Esophagus (tissue), 2 donors: ENCODE results near the gene COPS2. TPM values are rescaled to one million over a fixed set of nuclear protein-coding genes. Genes with fewer than 3 reads are reported as not detected.

Experiments used
- H3K27ac ChIP-seq, 2 donors: one replicate each; pipeline ENCODE4 v1.5.1; 2013; ENCODE audit warnings: low read depth in 2 of 2, mild to moderate bottlenecking in 2 of 2, inconsistent platforms in 1 of 2, low read length in 1 of 2, moderate library complexity in 1 of 2
- H3K27me3 ChIP-seq, 2 donors: one replicate each; pipeline ENCODE4 v1.6.1; 2013; ENCODE audit warnings: low read length in 2 of 2, control low read depth in 1 of 2, mild to moderate bottlenecking in 1 of 2; ENCODE audit not compliant: insufficient read depth in 2 of 2, control insufficient read depth in 1 of 2
- H3K36me3 ChIP-seq, 2 donors: one replicate each; pipeline ENCODE4 v1.6.1; 2013; ENCODE audit warnings: low read length in 1 of 2; ENCODE audit not compliant: control insufficient read depth in 2 of 2, insufficient read depth in 2 of 2
- H3K4me1 ChIP-seq, 2 donors: one replicate each; pipeline ENCODE4 v1.6.1; 2013; ENCODE audit warnings: low read length in 1 of 2; ENCODE audit not compliant: control insufficient read depth in 2 of 2, insufficient read depth in 2 of 2
- H3K4me3 ChIP-seq, 2 donors: one replicate each; pipeline ENCODE4 v1.5.1; 2013; ENCODE audit warnings: low read length in 2 of 2, mild to moderate bottlenecking in 2 of 2, low read depth in 1 of 2, moderate library complexity in 1 of 2
- H3K9me3 ChIP-seq, 2 donors: one replicate each; pipeline ENCODE4 v1.6.1; 2013; ENCODE audit warnings: mild to moderate bottlenecking in 2 of 2, low read depth in 1 of 2, low read length in 1 of 2, moderate library complexity in 1 of 2; ENCODE audit not compliant: control insufficient read depth in 2 of 2, insufficient read depth in 1 of 2
- WGBS, 2 donors: extraction: QIAGEN DNeasy Blood & Tissue Kit; methylation state at CpG; one replicate each; pipeline ENCODE4 v1.1.7; 2013; 5-methylcytosine and 5-hydroxymethylcytosine counted together
- polyA plus RNA-seq, 2 donors: library from polyadenylated mRNA; stranded (reverse); fragments of 200-250 nt; gene quantifications; one replicate each; pipeline ENCODE4 v1.2.3, GENCODE V29; 2013
- donor health status: healthy with polysubstance abuse.
- donor health status: Bipolar disorder and iron deficiency.

The COPS2 gene
- polyA plus RNA-seq, 2 donors, result 35.8 to 44.1 TPM

DNA sequence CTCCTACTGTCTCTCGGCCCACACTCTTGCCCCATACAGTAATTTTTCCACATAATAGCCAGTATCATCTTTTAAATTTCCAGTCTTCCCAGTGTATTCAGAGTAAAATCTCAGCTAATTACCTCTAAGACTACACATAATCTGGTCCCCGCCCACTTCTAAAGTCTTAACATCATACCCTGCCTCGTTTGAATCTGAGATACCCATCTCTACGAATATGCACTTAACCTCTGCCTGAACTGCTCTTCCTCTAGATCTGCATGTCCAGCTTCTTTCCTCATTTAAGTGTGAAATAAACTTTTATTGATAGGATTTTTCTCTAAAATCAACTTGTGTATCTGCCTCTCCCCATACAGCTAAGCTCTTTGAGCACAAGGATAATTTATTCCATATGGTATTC is 34.6 kb downstream of the COPS2 start:
- 75 to 80% methylated on average over 4 of the region's 4 CpGs for WGBS, 2 donors
- Histone ChIP-seq H3K36me3 (no peaks in the 10 kb centered on the region), H3K4me1 (no peaks in the 10 kb centered on the region), H3K27ac (no peak overlapping the region), H3K9me3 (no peaks in the 10 kb centered on the region), H3K4me3 (no peak overlapping the region), H3K27me3 (no peaks in the 10 kb centered on the region)

DNA sequence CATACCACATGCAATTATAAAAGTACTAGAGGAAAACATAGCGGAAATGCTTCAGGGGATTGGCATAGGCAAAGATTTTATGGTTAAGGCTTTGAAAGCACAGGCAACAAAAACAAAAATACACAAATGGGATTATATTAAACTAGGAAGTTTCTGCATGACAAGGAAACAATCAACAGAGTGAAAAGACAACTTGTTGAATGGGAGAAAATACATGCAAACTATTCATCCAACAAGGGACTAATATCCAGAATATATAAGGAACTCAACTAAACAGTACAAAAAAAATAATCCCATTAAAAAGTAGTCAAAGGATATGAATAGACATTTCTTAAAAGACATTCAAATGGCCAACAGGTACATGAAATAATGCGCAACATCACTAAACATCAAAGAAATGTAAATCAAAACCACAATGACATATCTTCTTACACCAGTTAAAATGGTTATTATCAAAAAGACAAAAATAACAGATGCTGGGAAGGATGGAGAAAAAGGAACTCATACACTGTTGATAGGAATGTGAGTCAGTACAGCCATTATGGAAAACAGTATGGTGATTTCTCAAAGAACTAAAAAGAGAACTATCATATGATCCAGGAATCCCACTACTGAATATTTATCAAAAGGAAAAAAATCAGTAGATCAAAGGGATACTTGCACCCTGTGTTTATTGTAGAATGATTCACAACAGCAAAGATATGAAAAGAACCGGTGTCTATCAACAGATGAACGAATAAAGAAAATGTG is 39.1 kb downstream of the COPS2 start:
- Histone ChIP-seq H3K27ac (no peak overlapping the region), H3K4me1 (no peaks in the 10 kb centered on the region), H3K4me3 (no peak overlapping the region), H3K27me3 (no peaks in the 10 kb centered on the region), H3K9me3 (no peaks in the 10 kb centered on the region), H3K36me3 (no peaks in the 10 kb centered on the region)
- 95 to 97% methylated on average over 4 of the region's 4 CpGs for WGBS, 2 donors

DNA sequence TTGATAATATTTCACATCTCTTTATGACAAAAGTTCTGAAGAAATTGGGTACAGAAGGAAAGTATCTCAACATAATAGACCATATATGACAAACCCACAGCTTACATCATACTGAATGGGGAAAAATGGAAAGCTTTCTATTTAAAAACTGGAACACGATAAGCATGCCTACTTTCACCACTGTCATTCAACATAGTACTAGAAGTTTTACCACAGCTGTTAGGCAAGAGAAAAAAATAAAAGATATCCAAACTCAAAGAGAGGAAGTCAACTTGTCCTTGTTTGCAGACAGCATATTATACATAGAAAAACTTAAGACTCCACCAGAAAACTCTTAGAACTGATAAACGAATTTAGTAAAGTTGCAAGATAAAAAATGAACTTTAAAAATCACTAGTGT is 40.3 kb downstream of the COPS2 start:
- peaks cover 0 to 7% of the 10 kb centered on the region in 2 donors for H3K36me3 ChIP-seq
- no peak overlapping the region for H3K27ac ChIP-seq
- H3K4me3 ChIP-seq, result no peak overlapping the region
- WGBS, 2 donors, result 88 to 93% methylated on average over 2 of the region's 2 CpGs
- H3K9me3 ChIP-seq, result no peaks in the 10 kb centered on the region
- no peaks in the 10 kb centered on the region for H3K4me1 ChIP-seq
- H3K27me3 ChIP-seq, result no peaks in the 10 kb centered on the region

DNA sequence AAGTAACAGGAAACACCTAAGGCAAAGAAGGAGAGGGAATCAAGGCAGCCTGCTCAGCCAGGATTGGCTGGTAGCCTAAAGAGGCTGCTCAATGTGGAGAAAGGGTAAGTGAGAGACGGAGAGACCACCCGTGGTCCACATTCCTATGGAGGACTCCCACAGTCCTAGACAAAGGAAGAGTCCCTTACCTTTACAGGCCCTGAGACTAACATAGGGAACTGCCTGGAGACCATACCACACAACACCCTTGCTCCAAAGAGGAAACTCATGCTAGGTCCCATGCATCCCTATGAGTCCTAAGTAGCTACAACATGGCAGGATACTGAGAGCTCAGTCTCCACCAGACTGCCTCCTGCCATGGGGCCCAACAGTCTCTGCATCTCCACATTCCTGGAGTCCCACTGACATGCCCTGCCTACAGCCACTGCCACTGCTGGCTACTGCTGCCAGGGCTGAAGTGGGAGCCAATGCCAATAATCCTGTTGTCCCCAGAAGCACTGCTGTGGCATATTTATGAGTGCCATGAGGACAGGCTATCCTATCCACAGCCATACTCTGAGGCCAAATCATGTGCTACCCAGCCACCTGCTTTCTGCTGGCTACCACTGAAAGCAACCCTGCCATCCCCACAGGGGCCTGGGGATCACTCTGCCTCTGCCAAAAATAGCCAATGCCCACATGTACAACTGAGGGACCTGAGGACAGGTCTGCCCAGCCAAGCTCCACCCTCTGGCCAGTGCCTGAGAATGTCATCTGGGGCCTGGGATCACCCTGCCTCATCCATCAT is 45.0 kb downstream of the COPS2 start:
- H3K27ac ChIP-seq, result no peak overlapping the region
- H3K27me3 ChIP-seq, result no peaks in the 10 kb centered on the region
- no peak overlapping the region for H3K4me3 ChIP-seq
- WGBS, 2 donors, result 84 to 92% methylated on average over 2 of the region's 2 CpGs
- H3K4me1 ChIP-seq, result no peaks in the 10 kb centered on the region
- peaks cover 0 to 8% of the 10 kb centered on the region in 2 donors for H3K36me3 ChIP-seq
- no peaks in the 10 kb centered on the region for H3K9me3 ChIP-seq

DNA sequence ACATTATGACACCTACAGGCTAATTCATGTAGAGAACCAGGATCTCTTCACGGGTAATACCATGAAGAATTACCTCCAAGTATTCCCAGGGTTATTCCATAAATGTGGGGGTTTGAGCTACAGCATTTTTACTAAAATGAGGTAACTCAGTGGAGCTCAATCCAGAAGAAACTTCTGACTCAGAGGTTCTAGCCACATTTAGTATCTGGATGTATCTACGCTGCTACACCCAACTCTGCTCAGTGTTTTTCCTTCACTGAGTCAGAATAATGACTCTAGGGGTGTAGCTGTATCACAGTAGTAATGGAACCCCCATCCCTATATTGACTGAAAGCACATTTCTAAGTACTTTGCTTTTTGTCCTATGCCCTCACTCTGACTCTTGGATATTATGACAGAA is 52.4 kb downstream of the COPS2 start:
- Histone ChIP-seq H3K27ac (no peak overlapping the region), H3K4me1 (no peaks in the 10 kb centered on the region), H3K4me3 (no peak overlapping the region), H3K9me3 (no peaks in the 10 kb centered on the region), H3K36me3 (peaks cover 0 to 3% of the 10 kb centered on the region in 2 donors), H3K27me3 (no peaks in the 10 kb centered on the region)
- 71 to 92% methylated on average over 2 of the region's 2 CpGs for WGBS, 2 donors

DNA sequence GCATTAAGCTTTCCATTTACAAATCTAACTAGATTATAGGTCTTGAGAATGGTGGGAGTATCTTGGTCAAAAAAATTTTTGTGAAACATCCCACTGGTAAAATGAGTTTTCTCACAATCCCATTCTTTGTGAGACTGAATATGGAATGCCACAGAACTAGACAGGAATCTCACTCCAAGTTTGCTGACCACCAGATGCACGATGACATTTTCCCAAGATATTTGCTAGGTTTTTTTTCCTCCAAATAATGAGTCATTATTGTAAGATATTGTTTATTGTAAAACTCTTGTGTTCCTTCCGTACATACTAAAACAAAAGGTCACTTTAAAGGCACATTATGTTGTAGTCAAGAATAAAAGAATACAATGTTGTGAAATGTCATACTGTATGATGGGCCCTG is 53.9 kb downstream of the COPS2 start:
- Histone ChIP-seq H3K4me1 (no peaks in the 10 kb centered on the region), H3K36me3 (peaks cover 0 to 3% of the 10 kb centered on the region in 2 donors), H3K9me3 (no peaks in the 10 kb centered on the region), H3K4me3 (no peak overlapping the region), H3K27ac (no peak overlapping the region), H3K27me3 (no peaks in the 10 kb centered on the region)
- WGBS, 2 donors, result 84% methylated on average over 2 of the region's 2 CpGs

DNA sequence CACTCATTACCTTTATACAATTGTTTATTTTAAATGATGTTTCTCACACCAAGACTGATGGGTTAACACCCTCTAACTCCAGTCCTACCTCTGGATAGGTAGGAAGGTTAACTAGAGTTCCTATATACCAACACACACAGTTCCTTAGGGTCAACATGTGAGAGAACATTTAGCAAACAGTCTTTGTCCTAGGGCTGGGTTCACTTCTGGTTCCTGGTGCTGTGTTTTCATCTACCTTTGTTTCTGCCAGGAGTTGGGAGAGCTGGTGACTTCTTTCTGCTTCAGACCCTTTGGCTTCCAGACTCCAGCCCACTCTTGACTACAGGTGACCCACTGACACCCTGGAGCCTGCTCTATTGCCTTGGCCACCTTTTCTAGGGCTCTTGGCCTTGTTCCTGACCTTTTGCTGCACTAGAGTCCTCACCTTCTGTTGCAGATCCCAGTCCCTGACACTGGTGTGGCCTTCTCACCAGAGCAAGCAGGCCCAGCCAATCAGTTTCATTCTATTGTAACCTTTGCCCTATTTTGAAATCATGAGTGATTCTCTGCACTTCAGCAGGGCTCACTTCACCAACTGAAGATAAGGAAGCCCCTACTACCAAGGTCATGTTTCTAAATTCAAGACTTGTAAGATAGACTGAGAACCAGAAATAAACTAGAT is 59.2 kb downstream of the COPS2 start:
- H3K4me1 ChIP-seq, result no peaks in the 10 kb centered on the region
- H3K4me3 ChIP-seq, result no peak overlapping the region
- H3K27me3 ChIP-seq, result no peaks in the 10 kb centered on the region
- peaks cover 0 to 3% of the 10 kb centered on the region in 2 donors for H3K36me3 ChIP-seq
- H3K27ac ChIP-seq, result no peak overlapping the region
- H3K9me3 ChIP-seq, result no peaks in the 10 kb centered on the region

DNA sequence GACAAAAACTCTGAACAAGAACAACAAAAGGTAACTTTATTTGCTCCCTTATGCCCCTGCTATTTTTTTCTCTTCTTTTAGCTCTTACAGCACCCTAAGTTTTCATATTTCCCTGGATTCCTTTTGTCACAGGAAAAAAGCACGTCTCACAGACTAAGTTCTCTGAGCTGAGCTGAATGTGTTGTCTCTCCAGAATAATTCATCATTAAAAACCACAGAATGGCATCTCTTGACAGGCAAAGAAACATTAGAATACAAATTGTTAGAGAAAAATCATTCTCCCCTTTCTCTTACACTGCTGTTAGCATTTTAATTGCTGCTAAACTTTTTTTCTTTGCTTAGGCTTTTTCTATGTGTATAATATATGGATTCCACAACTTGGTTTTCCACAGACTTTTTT is 60.5 kb downstream of the COPS2 start:
- Histone ChIP-seq H3K27me3 (no peaks in the 10 kb centered on the region), H3K9me3 (no peaks in the 10 kb centered on the region), H3K4me3 (no peak overlapping the region), H3K4me1 (no peaks in the 10 kb centered on the region), H3K36me3 (no peaks in the 10 kb centered on the region), H3K27ac (no peak overlapping the region)
- WGBS, 2 donors, result 56 to 60% methylated on average over 1 of the region's 1 CpG

DNA sequence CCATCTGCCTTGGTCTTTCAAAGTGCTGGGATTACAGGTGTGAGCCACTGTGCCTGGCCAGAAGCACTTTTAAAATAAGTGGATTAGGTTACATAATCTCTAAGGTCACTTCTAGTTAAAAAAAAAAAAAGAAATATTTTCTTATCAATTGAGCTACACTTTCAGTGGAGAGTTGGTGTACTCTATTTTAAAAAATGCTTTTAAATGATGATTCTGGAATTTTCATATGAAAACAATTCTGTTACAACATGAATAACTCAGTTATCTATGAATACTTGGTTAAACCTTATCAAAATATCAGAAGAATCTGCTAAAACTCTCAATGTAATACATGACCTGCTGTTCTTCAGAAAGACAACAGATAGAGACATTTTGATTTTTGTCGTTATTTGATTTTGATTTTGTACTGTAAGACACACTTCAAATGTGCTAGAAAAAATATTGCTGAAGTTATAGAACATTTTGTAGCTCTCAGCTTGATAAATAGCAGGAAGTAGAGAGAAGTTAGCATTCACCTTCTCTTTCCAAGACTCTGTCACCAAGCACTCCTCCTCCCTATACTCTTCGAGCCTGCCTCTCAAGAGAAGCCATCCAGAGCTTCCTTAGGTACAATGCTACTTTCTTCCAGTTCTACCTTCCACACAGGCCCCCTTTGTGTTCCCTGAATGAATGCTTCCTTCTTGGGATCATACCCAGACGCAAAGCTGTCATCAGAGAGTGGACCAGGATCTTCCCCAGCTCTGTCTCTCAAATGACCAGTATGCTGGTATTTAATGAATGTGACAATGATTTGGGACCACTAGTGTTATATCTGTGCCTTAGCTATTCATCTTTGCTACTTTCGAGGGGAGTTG is 61.9 kb downstream of the COPS2 start:
- Histone ChIP-seq H3K27ac (no peak overlapping the region), H3K4me1 (no peaks in the 10 kb centered on the region), H3K4me3 (no peak overlapping the region), H3K27me3 (no peaks in the 10 kb centered on the region), H3K36me3 (no peaks in the 10 kb centered on the region), H3K9me3 (no peaks in the 10 kb centered on the region)
- WGBS, 2 donors, result 89 to 92% methylated on average over 4 of the region's 4 CpGs
